ENCODE measurements around the gene C12orf54.

DNA sequence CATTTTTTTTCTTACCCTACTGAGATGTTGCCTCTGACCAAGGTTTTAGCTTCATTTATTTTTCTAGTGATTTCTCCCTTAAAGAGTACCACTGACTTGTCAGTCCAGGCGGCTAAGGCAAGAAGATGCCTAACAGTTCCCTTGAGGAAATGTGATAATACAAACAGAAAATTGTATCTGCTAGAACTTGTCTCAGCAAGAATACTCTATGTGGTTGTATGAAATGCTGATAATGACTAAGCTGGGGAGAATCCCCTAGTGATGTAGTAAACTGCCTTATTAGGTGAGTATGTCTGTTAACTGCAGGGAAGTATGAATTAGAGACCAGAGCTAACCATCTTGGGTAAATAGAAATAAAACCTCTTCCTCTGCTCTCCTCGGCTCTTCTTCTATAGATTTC is 6.7 kb downstream of the C12orf54 start:
- TF ChIP-seq, protein P1, sequence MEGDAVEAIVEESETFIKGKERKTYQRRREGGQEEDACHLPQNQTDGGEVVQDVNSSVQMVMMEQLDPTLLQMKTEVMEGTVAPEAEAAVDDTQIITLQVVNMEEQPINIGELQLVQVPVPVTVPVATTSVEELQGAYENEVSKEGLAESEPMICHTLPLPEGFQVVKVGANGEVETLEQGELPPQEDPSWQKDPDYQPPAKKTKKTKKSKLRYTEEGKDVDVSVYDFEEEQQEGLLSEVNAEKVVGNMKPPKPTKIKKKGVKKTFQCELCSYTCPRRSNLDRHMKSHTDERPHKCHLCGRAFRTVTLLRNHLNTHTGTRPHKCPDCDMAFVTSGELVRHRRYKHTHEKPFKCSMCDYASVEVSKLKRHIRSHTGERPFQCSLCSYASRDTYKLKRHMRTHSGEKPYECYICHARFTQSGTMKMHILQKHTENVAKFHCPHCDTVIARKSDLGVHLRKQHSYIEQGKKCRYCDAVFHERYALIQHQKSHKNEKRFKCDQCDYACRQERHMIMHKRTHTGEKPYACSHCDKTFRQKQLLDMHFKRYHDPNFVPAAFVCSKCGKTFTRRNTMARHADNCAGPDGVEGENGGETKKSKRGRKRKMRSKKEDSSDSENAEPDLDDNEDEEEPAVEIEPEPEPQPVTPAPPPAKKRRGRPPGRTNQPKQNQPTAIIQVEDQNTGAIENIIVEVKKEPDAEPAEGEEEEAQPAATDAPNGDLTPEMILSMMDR (optimal IDR thresholded peaks at IDR 0.05 in 1 of 3, IDR thresholded peaks at IDR 0.05 in 1 of 3, conservative IDR thresholded peaks at IDR 0.05 in 1 of 3; ENCODE audit: extremely low read depth in 1 of 3, insufficient read depth in 2 of 3, low read length in 3 of 3), result no peak
- TF ChIP-seq EZH2 (IDR thresholded peaks at IDR 0.05; ENCODE audit: low read length), result no peak
